Neutrophil (primary cell): Measurements from ENCODE around the gene ITPR2.

Experiments used
- H3K27ac ChIP-seq: fragments of 200-600 bp; sonication (generic); 2 replicates; pipeline ENCODE4 v1.5.1; 2016; ENCODE audit warnings: mild to moderate bottlenecking, moderate library complexity
- H3K27me3 ChIP-seq: fragments of 200-600 bp; sonication (generic); 2 replicates; pipeline ENCODE4 v1.6.0; 2016; ENCODE audit warnings: mild to moderate bottlenecking
- H3K36me3 ChIP-seq: fragments of 200-600 bp; sonication (generic); 2 replicates; pipeline ENCODE4 v1.5.1; 2017
- H3K4me1 ChIP-seq, 2 experiments: fragments of 200-600 bp in 1 of 2; sonication (generic) in 1 of 2; 1 replicate in 1 of 2; 2 replicates in 1 of 2; pipeline versions ENCODE4 v1.5.1 to v1.6.1; 2013 to 2016; ENCODE audit warnings: low read depth in 1 of 2, low read length in 1 of 2, mild to moderate bottlenecking in 1 of 2, moderate library complexity in 1 of 2; ENCODE audit not compliant: control insufficient read depth in 1 of 2, insufficient read depth in 1 of 2
- H3K4me3 ChIP-seq, 2 experiments: fragments of 200-600 bp in 1 of 2; sonication (generic) in 1 of 2; 1 replicate in 1 of 2; 2 replicates in 1 of 2; pipeline ENCODE4 v1.5.1; 2013 to 2016; ENCODE audit warnings: low read depth in 1 of 2, low read length in 1 of 2, mild to moderate bottlenecking in 1 of 2, moderate library complexity in 1 of 2
- H3K9me3 ChIP-seq: fragments of 200-600 bp; sonication (generic); 2 replicates; pipeline ENCODE4 v1.5.1; 2016
- TF ChIP-seq, protein P1 (sequence below): fragments of 200-600 bp; sonication (generic); IDR thresholded peaks from 2 replicates; pipeline ENCODE4 v1.5.1; 2016; ENCODE audit warnings: antibody characterized with exemption

The ITPR2 gene

DNA sequence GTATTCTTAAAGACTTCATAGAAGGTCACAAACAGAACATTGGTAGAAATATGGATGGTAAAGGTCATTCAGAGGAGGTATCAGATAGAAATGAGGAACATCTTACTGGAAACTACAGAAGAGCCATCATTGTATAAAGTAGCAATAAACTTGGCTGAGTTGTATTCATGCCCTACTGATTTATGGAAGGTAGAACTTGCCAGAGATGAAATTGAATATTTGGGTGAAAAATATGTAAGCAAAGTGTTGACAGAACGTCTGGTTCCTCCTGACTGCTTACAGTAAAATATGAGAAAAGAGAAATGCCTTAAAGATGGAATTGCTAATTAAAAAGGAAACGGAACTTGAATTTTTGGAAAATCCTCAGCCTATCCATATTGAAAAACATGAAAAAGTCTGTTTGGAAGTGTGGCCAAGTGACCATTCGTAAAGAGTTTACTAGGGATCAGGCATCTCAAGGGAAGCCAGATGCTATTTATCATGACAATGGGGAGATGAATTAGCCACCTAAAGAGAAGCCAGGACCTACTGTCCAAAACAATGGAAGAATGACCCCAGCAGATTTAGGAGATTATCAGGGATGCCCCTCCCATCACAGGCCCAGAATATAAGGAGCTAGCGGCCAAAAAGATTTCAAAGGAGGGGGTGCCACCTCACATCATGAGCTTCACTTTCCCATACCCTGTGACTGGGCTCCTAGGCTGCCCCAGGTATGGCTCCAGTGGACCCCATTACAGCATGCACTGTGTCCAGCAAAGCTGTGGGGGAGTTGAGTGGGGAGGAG, 189.3 kb downstream of the ITPR2 start:
- no peaks in the 10 kb centered on the region for H3K4me1 ChIP-seq

DNA sequence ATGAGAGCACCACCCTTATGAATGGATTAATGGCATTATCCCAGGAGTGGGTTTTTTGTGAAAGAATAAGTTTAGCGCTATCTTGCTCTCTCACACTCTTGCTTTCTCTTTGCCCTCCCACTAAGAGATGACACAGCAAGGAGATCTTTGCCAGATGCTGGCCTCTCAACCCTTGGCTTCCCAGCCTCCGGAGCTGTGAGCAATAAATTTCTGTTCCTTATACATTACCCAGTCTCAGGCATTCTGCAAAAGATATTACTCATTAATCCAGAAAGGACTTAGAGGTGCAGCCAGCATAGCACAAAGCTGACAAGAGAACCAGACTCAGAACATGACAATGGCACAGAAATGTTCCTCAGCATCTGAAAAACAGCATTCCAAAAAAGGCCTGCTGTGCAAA, 190.6 kb downstream of the ITPR2 start:
- TF ChIP-seq, protein P1, sequence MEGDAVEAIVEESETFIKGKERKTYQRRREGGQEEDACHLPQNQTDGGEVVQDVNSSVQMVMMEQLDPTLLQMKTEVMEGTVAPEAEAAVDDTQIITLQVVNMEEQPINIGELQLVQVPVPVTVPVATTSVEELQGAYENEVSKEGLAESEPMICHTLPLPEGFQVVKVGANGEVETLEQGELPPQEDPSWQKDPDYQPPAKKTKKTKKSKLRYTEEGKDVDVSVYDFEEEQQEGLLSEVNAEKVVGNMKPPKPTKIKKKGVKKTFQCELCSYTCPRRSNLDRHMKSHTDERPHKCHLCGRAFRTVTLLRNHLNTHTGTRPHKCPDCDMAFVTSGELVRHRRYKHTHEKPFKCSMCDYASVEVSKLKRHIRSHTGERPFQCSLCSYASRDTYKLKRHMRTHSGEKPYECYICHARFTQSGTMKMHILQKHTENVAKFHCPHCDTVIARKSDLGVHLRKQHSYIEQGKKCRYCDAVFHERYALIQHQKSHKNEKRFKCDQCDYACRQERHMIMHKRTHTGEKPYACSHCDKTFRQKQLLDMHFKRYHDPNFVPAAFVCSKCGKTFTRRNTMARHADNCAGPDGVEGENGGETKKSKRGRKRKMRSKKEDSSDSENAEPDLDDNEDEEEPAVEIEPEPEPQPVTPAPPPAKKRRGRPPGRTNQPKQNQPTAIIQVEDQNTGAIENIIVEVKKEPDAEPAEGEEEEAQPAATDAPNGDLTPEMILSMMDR = no peak
- Histone ChIP-seq H3K27ac (no peak overlapping the region), H3K27me3 (no peaks in the 10 kb centered on the region), H3K4me1 (no peaks in the 10 kb centered on the region), H3K9me3 (no peaks in the 10 kb centered on the region), H3K4me3 (no peak overlapping the region), H3K36me3 (peaks cover 4% of the 10 kb centered on the region)

More for the DNA sequence above, 189.3 kb downstream of the ITPR2 start:
- Histone ChIP-seq H3K36me3 (peaks cover 11% of the 10 kb centered on the region), H3K9me3 (no peaks in the 10 kb centered on the region), H3K4me3 (no peak overlapping the region), H3K27me3 (no peaks in the 10 kb centered on the region), H3K27ac (no peak overlapping the region)
- TF ChIP-seq, protein P1 = no peak

DNA sequence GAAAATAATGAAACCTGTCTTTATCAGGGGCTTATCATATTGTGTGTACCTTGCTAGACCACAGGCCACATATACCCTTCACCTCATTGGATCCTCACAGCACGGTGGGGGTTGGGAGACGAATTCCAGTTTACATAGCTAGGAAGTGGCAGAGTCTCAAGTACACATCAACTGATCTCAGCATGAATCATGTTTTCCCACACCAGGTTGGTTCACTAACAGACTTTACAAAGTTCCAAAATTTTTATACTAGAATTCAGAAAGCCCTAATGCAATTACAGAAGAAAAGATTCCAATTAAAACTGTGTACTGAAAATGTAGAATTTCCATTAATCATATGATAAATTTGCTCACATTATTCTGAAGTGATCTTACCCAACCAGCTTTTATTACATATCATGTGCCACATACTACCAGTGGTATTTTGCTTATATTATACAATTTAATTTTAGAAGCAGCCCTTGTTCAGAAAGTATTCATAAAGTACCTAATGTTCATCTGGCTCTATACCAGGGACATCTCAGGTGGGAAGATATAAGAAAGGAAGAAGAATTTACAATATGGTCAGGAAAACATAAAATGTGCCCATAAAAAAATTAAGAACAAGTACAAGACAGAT, 196.2 kb downstream of the ITPR2 start:
- Histone ChIP-seq H3K27me3 (no peaks in the 10 kb centered on the region), H3K4me1 (no peaks in the 10 kb centered on the region), H3K4me3 (no peak overlapping the region), H3K36me3 (no peaks in the 10 kb centered on the region), H3K9me3 (no peaks in the 10 kb centered on the region), H3K27ac (no peak overlapping the region)
- TF ChIP-seq, protein P1 = no peak

DNA sequence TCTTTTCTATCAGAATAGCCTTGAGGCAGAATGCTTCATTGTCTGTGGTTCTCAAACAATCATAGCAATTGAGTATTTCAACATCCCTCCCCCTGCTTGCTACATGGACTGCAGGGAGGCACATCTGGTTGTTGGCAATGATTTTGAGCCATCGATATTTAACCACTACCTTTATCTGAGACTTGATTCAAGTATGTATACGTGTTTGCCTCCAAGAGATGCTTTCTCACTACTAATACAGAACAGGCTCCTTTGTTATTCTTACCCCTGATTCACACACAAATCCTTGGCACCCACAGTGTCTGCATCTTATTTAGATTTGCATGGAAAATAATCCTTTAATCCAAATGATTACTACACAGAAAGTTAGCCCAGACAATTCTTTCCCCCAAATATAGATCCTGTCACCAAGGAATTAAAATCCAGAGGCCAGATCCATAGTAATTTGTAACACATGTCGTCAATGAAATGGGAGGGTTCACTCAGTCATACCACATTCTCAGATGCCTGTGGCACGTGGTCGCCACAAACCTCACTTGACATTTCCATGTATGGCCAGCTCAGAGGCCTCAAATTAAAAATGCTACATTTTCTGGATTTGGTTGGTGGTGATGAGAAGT, 199.3 kb downstream of the ITPR2 start:
- no peaks in the 10 kb centered on the region for H3K9me3 ChIP-seq
- no peak overlapping the region for H3K4me3 ChIP-seq
- H3K27me3 ChIP-seq = no peaks in the 10 kb centered on the region
- no peak overlapping the region for H3K27ac ChIP-seq
- no peaks in the 10 kb centered on the region for H3K36me3 ChIP-seq
- TF ChIP-seq, protein P1 = no peak
- H3K4me1 ChIP-seq = no peaks in the 10 kb centered on the region

DNA sequence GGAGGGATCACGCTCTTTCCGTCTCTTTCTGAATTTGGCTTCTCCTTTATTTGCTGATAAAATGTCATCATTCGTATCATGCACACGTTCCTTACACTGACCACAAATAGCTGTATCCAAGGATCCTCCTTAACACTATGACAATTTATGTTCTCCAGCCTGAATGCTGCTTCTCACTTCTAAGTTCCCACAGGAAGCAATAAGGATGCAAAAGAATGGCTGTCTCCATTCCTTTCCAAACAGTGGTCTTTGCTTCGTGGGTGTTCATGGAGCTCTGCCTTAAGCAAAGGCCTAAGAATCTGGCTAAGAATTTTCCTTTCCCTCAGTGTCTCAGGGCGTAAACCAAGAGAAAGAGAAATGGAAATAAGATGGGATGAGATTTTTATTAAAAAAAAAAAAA, 200.2 kb downstream of the ITPR2 start:
- TF ChIP-seq, protein P1 = no peak
- Histone ChIP-seq H3K4me1 (no peaks in the 10 kb centered on the region), H3K36me3 (peaks cover 8% of the 10 kb centered on the region), H3K4me3 (no peak overlapping the region), H3K27me3 (no peaks in the 10 kb centered on the region), H3K9me3 (no peaks in the 10 kb centered on the region), H3K27ac (no peak overlapping the region)
